NCI-H345 (cell line): ENCODE data around the gene JSRP1.
A peak's percentile ranks its signal among the peaks of the same experiment; 100 is the strongest.
"Not testable (repeated sequence)": the region's sequence is repeated elsewhere in the genome, so short reads cannot be mapped to it uniquely, and the experiment has no call there.

Source experiments
- DNase-seq: peaks from one replicate; lab custom pipeline; 2025; lab: John Stamatoyannopoulos, UW

Gene JSRP1

DNA sequence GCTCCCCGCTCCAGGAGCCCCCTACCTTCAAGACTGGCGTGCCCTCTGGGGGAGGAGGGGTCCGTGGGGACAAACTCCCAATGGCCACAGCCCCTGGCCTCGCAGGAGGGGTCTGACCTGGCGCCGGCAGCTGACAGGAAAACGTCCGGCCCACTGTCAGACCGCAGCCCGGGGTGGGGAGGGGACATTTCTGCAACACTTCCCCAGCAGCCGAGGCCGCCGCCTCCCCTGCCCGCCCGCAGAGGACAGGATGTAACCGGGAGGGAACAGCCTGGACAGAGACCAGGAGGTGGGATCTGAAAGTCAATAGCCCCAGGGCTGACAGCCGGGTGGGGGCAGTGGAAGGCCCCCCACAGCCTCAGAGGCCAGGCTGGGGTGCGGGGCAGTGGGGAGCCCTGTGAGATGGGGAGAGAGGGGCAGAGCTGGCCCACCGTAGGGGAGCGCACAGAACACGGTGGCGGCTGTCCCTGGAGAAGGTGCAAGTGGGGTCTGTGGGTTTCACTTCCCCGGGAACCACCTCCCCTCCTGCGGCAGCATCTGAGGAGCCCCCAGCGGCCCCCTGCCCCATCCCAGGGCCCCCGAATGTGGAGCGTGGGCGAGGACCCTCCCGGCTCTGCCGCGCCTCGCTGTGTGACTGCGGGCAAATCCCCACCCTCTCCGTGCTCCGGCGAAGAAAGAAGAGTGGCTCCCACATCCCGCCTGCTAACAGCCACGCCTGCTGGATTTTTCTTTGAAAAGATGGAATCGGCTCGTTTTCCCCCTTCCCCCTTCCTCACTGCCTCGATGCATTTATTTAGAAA is 26.0 kb upstream of the JSRP1 start, which contains the start of gene PEAK3:
PEAK3 (minus strand) TSS at position 114 of the 800 bp plus-strand sequence. CDS start 1,244 bp downstream, outside the sequence.
- no peak for DNase-seq

GRCh38 chr19:2281265-2282061 is 25.2 kb upstream of the JSRP1 start:
- DNase-seq = not testable (repeated sequence)

DNA sequence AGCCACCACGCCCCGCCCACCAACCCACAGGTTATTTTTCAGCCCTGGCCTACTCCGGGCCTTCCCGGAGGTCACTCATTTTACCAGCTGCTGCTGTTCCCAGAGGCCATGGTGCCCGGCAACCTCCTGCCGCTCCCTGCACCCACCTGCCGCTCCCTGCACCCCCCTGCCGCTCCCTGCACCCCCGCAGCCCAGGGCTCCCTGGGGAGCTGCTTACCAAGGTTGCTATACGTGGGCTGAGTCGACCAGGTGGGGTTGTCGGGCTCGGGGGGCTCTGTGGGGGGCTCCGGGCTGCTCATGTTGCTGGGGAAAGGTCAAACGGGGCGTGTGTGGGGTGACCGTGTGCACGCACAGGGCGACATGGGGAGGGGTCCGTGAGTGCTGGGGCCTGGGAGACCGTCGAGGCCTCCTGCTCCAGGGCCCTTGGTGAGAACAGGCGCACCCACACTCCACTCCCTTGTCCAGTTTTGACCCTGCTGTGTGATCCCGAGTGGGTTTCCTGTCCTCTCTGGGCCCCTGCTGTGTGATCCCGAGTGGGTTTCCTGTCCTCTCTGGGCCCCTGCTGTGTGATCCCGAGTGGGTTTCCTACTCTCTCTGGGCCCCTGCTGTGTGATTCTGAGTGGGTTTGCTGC is 24.5 kb upstream of the JSRP1 start:
- DNase-seq = no peak

GRCh38 chr19:2278459-2279158 is 22.4 kb upstream of the JSRP1 start:
- no peak for DNase-seq

DNA sequence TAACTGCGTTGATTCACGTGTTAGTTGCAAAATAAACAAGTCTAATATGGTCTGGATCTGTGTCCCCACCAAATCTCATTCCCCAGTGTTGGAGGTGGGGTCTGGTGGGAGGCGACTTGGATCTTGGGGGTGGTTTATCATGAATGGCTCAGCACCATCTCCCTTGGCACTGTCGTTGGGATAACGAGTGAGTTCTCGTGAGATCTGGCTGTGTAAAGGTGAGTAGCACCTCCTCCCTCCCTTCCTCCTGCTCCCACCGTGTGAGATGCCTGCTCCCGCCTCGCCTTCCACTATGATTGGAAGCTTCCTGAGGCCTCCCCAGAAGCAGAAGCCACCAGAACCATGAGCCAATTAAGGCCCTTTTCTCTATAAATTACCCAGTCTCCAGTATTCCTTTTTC is 20.9 kb upstream of the JSRP1 start:
- DNase-seq = no peak

GRCh38 chr19:2276429-2276986 is 20.3 kb upstream of the JSRP1 start:
- DNase-seq = no peak

DNA sequence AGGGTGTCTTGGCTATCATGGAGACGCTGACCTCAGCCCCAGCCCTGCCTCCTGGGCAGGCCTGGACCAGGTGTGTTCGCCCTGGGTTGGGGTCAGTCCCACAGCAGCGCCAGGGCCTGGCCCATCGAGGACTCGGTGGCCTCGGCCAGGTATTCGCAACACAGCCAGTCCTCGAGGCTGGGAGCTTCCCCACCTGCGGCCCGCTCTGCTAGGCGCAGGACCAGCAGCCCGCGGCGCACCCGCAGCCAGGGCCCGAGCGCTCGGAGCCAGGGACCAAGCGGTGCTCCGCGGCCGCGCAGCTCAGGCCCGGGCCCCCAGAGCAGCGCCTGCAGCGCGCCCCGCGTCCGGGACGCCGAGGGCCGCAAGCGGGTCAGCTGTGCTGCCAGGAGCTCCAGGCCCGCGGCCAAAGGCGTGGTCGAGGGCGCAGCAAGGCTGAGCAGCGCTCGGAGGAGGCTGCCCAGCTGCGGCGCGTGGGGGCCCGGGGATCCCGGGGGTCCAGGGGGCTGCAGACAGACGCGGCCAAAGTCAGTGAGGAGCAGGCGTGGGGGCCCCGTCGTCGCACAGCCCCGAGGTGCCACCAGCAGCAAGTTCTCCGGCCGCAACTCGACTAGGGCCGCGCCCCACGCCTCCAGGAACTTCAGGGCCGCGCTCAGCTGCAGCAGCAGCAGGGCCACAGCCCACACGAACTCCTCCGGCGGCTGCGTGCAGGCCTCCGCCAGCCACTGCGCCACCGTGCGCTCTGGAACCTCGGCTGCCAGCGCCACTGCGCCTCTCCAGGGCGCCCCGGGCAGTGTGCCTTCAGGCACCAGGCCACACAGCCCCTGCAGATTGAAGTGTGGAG is 19.6 kb upstream of the JSRP1 start:
- no peak for DNase-seq

DNA sequence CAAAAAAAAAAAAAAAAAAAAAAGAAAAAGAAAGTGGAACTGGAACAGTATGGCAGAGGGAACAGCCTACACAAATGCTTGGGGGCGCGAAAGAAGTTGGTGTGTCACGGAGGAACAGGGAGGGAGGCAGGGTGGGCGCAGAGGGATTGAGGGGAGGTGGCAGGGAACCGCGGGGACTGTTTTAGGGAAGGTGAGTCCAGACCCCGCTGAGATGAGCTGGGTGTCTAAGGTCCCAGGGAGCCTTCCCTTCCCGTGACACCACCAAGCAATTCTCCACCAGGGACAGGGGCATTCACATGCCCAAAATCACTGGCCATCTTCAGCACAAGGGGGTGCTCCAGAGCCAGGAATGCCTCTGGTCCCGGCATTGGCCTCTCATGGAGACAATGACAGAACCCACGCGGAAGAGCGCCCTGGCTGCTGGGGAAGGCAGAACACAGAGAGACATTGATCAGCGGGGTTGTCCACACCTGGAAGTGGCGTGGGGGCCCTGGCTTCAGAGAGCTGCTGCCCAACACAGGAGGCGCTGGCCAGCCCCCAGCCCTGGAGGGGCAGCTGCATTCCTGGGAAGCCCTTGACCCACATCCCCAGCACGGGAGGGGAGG is 18.8 kb upstream of the JSRP1 start:
- peak; percentile 59 for DNase-seq

GRCh38 chr19:2274185-2274711 is 18.0 kb upstream of the JSRP1 start:
- DNase-seq = no peak

GRCh38 chr19:2273356-2274184 is 17.4 kb upstream of the JSRP1 start:
- DNase-seq = peak; percentile 81

GRCh38 chr19:2271234-2272103 is 15.3 kb upstream of the JSRP1 start:
- no peak for DNase-seq

- DNase-seq = peak; percentile 71
Observed at GRCh38 chr19:2270423-2271233, 14.4 kb upstream of the JSRP1 start.

GRCh38 chr19:2270157-2270422 is 13.9 kb upstream of the JSRP1 start:
- no peak for DNase-seq

DNA sequence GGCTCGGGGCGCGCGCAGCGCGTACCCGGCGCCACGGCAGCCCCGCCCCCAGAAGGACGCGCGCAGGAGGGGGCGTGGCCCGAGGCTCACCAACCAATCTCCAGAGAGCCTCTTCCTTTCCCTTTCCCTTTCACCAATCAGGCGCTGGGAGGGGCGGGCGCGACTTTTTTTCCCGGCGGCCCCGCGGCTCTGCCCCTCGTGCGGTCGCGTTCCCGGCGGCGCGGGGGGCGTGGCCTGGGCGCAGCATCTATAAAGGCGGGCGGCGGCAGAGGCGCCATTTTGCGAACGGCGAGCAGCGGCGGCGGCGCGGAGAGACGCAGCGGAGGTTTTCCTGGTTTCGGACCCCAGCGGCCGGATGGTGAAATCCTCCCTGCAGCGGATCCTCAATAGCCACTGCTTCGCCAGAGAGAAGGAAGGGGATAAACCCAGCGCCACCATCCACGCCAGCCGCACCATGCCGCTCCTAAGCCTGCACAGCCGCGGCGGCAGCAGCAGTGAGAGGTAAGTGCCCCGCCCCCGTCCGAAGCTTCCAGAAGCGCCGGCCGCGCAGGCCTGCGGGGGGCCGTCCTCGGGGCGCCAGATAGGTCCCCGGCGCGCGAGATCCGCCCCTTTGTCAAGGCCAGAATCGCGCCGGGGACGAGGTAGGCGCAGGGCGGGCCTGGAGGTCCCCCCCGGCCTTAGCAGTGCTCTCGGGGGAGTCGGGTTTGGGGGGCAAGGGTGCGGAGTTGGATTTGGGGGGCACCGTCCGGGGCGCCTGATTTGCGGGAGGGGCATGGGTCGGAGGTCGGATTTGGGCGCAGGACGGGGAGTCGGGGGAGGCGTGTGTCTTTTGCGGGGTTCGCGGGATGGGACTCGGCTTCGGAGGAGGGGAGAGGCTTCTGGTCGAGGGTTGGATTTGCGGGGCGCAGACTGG is 13.3 kb upstream of the JSRP1 start:
- DNase-seq = peak; percentile 97

GRCh38 chr19:2268861-2269243 is 12.6 kb upstream of the JSRP1 start:
- DNase-seq = no peak

GRCh38 chr19:2268480-2268830 is 12.2 kb upstream of the JSRP1 start:
- DNase-seq = no peak
